Retinal pigment epithelial cell (primary cell): Measurements from ENCODE around the gene LGALS7B.
"Not testable (repeated sequence)": the region's sequence is repeated elsewhere in the genome, so short reads cannot be mapped to it uniquely, and the experiment has no call there.

ENCODE experiments used
- DNase-seq: peaks from one replicate; pipeline ENCODE4 v3.0.0-alpha.2; 2010; ENCODE audit warnings: low read depth
- H3K4me3 ChIP-seq: 2 replicates; pipeline ENCODE4 v1.5.1; 2011; ENCODE audit warnings: mild to moderate bottlenecking, low read length, control low read depth, moderate library complexity
- TF ChIP-seq, protein P1 (sequence below): conservative IDR thresholded peaks from 2 replicates; pipeline ENCODE4 v1.5.1; 2011; ENCODE audit warnings: low read depth, low read length, control low read depth, inconsistent platforms

The LGALS7B gene

GRCh38 chr19:38763795-38764220 is 25.2 kb upstream of the LGALS7B start:
- TF ChIP-seq, protein P1, sequence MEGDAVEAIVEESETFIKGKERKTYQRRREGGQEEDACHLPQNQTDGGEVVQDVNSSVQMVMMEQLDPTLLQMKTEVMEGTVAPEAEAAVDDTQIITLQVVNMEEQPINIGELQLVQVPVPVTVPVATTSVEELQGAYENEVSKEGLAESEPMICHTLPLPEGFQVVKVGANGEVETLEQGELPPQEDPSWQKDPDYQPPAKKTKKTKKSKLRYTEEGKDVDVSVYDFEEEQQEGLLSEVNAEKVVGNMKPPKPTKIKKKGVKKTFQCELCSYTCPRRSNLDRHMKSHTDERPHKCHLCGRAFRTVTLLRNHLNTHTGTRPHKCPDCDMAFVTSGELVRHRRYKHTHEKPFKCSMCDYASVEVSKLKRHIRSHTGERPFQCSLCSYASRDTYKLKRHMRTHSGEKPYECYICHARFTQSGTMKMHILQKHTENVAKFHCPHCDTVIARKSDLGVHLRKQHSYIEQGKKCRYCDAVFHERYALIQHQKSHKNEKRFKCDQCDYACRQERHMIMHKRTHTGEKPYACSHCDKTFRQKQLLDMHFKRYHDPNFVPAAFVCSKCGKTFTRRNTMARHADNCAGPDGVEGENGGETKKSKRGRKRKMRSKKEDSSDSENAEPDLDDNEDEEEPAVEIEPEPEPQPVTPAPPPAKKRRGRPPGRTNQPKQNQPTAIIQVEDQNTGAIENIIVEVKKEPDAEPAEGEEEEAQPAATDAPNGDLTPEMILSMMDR, result no peak
- no peak overlapping the region for H3K4me3 ChIP-seq
- DNase-seq, result no peak

DNA sequence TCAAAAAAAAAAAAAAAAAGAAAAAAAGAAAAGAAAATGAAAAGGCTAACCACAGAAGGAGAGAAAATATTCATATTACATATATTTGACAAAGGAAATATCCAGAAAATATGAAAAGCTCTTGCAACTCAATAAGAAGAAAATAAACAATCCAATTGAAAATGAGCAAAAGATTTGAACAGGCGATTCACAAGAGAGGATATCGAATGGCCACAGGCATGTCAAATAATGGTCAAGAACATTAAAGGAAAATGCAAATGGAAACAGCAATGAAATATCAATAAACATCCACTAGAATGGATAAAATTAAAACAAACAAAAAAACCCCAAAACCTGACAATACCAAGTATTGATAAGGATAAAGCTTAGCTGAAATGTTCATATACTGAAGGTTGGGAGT is 23.8 kb upstream of the LGALS7B start:
- TF ChIP-seq, protein P1, result no peak
- DNase-seq, result no peak
- H3K4me3 ChIP-seq, result no peak overlapping the region

GRCh38 chr19:38766276-38767047 is 22.5 kb upstream of the LGALS7B start:
- H3K4me3 ChIP-seq, result no peak overlapping the region
- DNase-seq, result no peak
- TF ChIP-seq, protein P1, result no peak

- DNase-seq, result peak; percentile 13
- H3K4me3 ChIP-seq, result no peak overlapping the region
Measured at GRCh38 chr19:38769635-38770211, 19.3 kb upstream of the LGALS7B start.

DNA sequence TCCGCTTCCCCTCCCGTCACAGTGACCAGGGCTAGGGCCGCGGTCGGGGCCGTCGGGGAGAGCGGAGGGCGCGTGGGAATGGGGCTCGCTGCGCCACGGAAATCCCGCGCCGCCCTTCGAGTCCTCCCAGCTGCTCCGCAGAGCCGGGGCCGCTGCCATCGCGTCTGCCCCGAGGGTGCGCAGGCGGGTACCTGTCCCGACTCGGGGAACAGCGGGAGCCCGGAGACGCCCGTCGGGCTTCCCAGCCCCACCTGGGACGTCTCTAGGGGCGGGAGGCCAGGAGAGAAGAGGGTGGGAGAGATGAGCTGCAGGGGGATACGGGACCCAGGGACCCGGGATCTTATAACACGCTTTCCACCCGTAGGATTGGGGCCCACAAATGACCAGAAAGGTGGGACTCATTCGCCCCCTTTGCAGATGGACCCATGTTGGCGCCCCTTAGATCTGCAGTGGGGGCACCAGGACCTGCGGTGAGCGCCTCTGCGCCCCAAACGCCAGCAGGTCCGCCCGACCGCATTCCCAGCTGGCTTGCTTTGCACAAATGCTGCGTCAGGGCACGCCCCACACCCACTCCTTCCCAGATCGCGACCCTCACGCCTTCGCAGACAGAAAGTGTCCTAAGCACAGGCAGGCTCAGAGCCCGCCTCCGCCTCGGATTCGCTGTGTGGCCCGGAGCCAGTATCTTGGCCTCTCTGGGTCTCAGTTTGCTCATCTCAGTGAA is 18.6 kb upstream of the LGALS7B start:
- not testable (repeated sequence) for H3K4me3 ChIP-seq

More at GRCh38 chr19:38769635-38770211, 19.3 kb upstream of the LGALS7B start:
- TF ChIP-seq, protein P1, result peak; percentile 68

GRCh38 chr19:38770949-38771275 is 18.1 kb upstream of the LGALS7B start:
- not testable (repeated sequence) for DNase-seq, H3K4me3 ChIP-seq

More for the DNA sequence above, 18.6 kb upstream of the LGALS7B start:
- DNase-seq, result not testable (repeated sequence)

GRCh38 chr19:38771569-38771968 is 17.4 kb upstream of the LGALS7B start:
- DNase-seq, H3K4me3 ChIP-seq: not testable (repeated sequence)

GRCh38 chr19:38773469-38774177 is 15.4 kb upstream of the LGALS7B start, which contains the start of gene LGALS7:
LGALS7 (minus strand) TSS chr19:38773517; CDS start chr19:38773492, 25 bp downstream.
- TF ChIP-seq, protein P1, result no peak
- DNase-seq, result no peak
- H3K4me3 ChIP-seq, result no peak within 1 kb of the TSS
